ENCODE results near the gene PPP1R12A. TPM values are rescaled to one million over a fixed set of nuclear protein-coding genes. Genes with fewer than 3 reads are reported as not detected.
"Not testable (repeated sequence)": the region's sequence is repeated elsewhere in the genome, so short reads cannot be mapped to it uniquely, and the experiment has no call there.

Gene PPP1R12A
- total RNA-seq, 3 donors from 2014 or later: 63.7 to 253 (median 74.3) TPM

GRCh38 chr12:79818856-79819255 is 116.0 kb downstream of the PPP1R12A start:
- Histone ChIP-seq H3K9me3 (no peaks in the 10 kb centered on the region), H3K4me3 (no peak overlapping the region), H3K4me1 (ENCODE audit: low read depth) (no peaks in the 10 kb centered on the region), H3K36me3 (ENCODE audit: low read depth) (no peaks in the 10 kb centered on the region)
- no peak for TF ChIP-seq CTCF (IDR thresholded peaks at IDR 0.05)
- ATAC-seq (no peak), DNase-seq (no peak)
- intact Hi-C loops (cut with DNase I, micrococcal nuclease): no loop called here

DNA sequence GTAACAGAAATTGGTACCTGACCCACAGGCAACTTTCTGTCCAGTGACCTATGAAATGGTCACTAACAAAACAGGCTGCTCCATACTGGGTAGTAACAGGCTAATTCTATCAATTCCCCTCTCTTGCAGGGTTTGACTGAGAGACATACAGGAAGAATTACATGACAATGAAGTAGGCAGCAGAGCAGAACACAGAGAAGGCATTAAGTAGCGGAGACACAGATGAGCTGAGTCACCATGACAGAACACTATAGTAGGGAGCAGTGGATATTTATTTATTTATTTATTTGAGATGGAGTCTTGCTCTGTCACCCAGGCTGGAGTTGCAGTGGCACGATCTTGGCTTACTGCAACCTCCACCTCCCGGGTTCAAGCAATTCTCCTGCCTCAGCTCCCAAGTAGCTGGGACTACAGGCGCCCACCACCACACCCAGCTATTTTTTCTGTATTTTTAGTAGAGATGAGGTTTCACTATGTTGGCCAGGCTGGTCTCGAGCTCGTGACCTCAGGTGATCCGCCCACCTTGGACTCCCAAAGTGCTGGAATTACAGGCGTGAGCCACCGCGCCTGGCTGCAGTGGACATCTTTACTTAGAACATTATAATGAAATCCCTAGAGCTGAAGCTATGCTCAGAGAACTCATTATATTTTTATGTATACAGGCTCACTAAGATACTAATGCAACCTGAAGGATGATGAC is 150.4 kb downstream of the PPP1R12A start:
- H3K4me3 ChIP-seq; intact Hi-C loops (cut with DNase I, micrococcal nuclease); ATAC-seq; DNase-seq; H3K36me3 ChIP-seq (ENCODE audit: low read depth); H3K4me1 ChIP-seq (ENCODE audit: low read depth); H3K9me3 ChIP-seq: not testable (repeated sequence)

DNA sequence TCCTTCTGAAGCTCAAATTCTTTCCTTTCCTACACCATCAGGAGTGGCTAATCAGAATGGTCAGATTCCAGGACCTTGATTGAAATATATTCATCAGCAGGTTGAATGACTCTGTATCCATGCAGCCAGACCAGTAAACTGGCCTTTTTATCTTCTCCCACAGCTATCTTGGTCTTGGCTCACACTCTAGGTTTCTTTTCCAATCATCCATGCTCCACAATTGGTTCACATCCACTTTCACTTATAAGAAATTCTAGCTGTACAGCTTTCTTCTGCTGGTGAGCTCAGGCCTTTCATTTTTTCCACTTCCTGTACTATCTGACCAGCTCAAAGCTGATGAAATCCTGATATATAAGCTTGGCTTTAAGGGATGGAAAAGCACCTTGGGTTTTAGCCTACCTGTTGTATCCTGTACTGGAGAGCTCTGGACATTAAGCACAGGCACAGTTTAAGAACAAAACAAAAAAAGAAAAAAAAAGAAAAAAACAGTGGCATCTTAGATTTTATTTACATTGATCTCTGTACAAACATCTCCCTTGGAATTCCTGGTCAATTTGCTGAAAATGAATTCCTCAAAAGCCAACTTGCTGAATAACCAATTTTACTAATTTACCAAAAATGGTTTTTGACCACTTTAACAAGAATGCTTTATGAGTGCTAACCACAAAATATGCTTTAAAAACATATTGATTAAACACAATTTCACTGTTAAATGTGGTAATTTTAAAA is 152.6 kb downstream of the PPP1R12A start:
- intact Hi-C loops (cut with DNase I, micrococcal nuclease): no loop called here
- no peak for DNase-seq
- H3K4me1 ChIP-seq (ENCODE audit: low read depth): no peaks in the 10 kb centered on the region
- ATAC-seq: no peak
- H3K36me3 ChIP-seq (ENCODE audit: low read depth): no peaks in the 10 kb centered on the region
- no peak for TF ChIP-seq CTCF (IDR thresholded peaks at IDR 0.05)
- no peak overlapping the region for H3K4me3 ChIP-seq
- no peaks in the 10 kb centered on the region for H3K9me3 ChIP-seq

DNA sequence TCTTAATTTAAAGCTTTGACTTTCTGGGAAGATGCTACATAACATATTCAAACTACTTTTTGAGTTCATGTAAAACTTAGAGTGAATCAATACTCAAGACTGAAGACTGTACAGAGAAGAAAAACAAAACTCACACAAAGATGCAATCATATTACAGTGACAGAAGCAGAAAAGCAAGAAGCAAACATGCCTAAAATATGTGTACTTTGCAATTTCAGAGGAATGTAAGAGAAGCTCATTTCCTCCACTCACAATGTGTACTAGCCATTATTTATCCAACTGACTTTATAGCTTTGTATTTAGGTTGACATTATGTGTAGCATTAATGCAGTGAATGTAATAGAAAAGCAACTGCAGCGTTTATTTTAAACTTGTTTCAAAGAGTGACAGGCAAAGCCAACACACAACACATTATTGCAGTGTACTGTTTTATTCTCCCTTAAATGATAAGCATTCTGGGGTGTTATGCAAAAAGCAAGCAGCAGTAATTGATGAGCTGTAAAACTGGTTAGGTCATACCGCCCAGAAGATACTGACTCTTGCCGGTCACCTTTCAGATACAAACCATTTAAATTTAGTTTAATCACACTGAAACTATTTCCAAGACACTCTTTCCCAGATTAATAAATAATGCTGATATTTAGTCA is 156.0 kb downstream of the PPP1R12A start:
- H3K36me3 ChIP-seq (ENCODE audit: low read depth): no peaks in the 10 kb centered on the region
- no peak for ATAC-seq
- no peak for DNase-seq
- no peaks in the 10 kb centered on the region for H3K4me1 ChIP-seq (ENCODE audit: low read depth)
- TF ChIP-seq CTCF (IDR thresholded peaks at IDR 0.05): no peak
- H3K4me3 ChIP-seq: no peak overlapping the region
- intact Hi-C loops (cut with DNase I, micrococcal nuclease): no loop called here
- no peaks in the 10 kb centered on the region for H3K9me3 ChIP-seq

DNA sequence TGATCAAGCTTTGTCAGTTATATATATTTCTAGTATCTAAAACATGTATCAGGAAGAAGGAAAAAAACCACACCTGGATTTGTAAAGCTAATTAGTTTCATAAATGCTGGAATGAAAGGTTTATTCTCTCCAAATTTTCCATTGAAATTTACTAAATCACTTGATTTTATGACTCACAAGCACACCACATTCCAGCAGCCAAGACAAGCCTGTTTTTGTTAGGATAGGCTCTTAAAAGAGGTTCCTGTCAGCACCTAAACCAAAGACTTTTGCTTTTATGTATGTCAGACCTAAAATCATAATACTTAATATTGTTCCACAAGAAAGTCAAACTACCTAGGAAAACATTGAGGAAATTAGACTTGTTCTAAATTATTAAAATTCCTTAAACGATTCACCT is 158.8 kb downstream of the PPP1R12A start:
- Histone ChIP-seq H3K36me3 (ENCODE audit: low read depth) (no peaks in the 10 kb centered on the region), H3K4me1 (ENCODE audit: low read depth) (no peaks in the 10 kb centered on the region), H3K9me3 (no peaks in the 10 kb centered on the region), H3K4me3 (no peak overlapping the region)
- ATAC-seq (no peak), DNase-seq (no peak)
- intact Hi-C loops (cut with DNase I, micrococcal nuclease): no loop called here
- TF ChIP-seq CTCF (IDR thresholded peaks at IDR 0.05): no peak
